Right atrium auricular region (tissue), 2 donors: ENCODE measurements around the gene LBHD2. TPM values are rescaled to one million over a fixed set of nuclear protein-coding genes. Genes with fewer than 3 reads are reported as not detected.

Experiments
- DNase-seq: peaks from one replicate; pipeline ENCODE4 v3.0.0-alpha.2; 2019; ENCODE audit warnings: low spot score
- H3K27ac ChIP-seq, 2 donors: fragments of 200-600 bp; sonication (generic); 1 replicate in 1 of 2; 2 replicates in 1 of 2; pipeline ENCODE4 v1.5.1; 2016 to 2019
- H3K27me3 ChIP-seq, 2 donors: fragments of 200-600 bp; sonication (generic); one replicate each; pipeline versions ENCODE4 v1.5.1 to v1.6.0; 2017 to 2019
- H3K36me3 ChIP-seq: fragments of 200-600 bp; sonication (generic); one replicate; pipeline ENCODE4 v1.5.1; 2016
- H3K4me1 ChIP-seq, 2 donors: fragments of 200-600 bp; sonication (generic); one replicate each; pipeline versions ENCODE4 v1.5.1 to v1.6.0; 2017 to 2019
- H3K4me3 ChIP-seq, 2 donors: fragments of 200-600 bp; sonication (generic); 1 replicate in 1 of 2; 2 replicates in 1 of 2; pipeline ENCODE4 v1.5.1; 2017 to 2019; ENCODE audit warnings: mild to moderate bottlenecking in 1 of 2, moderate library complexity in 1 of 2
- H3K9me3 ChIP-seq, 2 donors: fragments of 200-600 bp; sonication (generic); one replicate each; pipeline ENCODE4 v1.5.1; 2019
- CTCF ChIP-seq, 2 donors: fragments of 200-600 bp; sonication (generic); IDR thresholded peaks; one replicate each; pipeline ENCODE4 v1.5.1; 2019; ENCODE audit warnings: antibody characterized with exemption in 2 of 2
- total RNA-seq, 2 donors: library from RNA; depleted of rRNA; stranded (reverse); fragments of >200 nt; gene quantifications; one replicate each; pipeline ENCODE4 v1.1.0, GENCODE V29; 2016

The LBHD2 gene
- total RNA-seq, 2 donors from 2014 or later: not detected

- Histone ChIP-seq H3K9me3 (no peaks in the 10 kb centered on the region), H3K4me1 (peaks cover 0 to 24% of the 10 kb centered on the region in 2 donors), H3K36me3 (no peaks in the 10 kb centered on the region), H3K4me3 (peak overlapping the region; percentile 36 to 58), H3K27ac (peak overlapping the region in 1 of 2 donors; percentile 49), H3K27me3 (no peaks in the 10 kb centered on the region)
- no peak for DNase-seq
- TF ChIP-seq CTCF (IDR thresholded peaks at IDR 0.05): peak; percentile 48 to 76
Measured at GRCh38 chr14:103091041-103091882, 7.3 kb downstream of the LBHD2 start.

GRCh38 chr14:103091883-103092222, 7.8 kb downstream of the LBHD2 start:
- TF ChIP-seq CTCF (IDR thresholded peaks at IDR 0.05): no peak
- Histone ChIP-seq H3K27ac (peak overlapping the region in 1 of 2 donors; percentile 49), H3K36me3 (no peaks in the 10 kb centered on the region), H3K9me3 (no peaks in the 10 kb centered on the region), H3K4me1 (peaks cover 0 to 24% of the 10 kb centered on the region in 2 donors), H3K27me3 (no peaks in the 10 kb centered on the region), H3K4me3 (peak overlapping the region; percentile 36 to 58)
- DNase-seq: no peak

- peak overlapping the region in 1 of 2 donors; percentile 16 for H3K4me3 ChIP-seq
- H3K4me1 ChIP-seq: peaks cover 0 to 24% of the 10 kb centered on the region in 2 donors
- DNase-seq: no peak
- H3K27ac ChIP-seq: peak overlapping the region; percentile 55 to 58
- no peaks in the 10 kb centered on the region for H3K36me3 ChIP-seq
- H3K9me3 ChIP-seq: no peaks in the 10 kb centered on the region
- no peaks in the 10 kb centered on the region for H3K27me3 ChIP-seq
- TF ChIP-seq CTCF (IDR thresholded peaks at IDR 0.05): no peak
Measured at GRCh38 chr14:103093856-103094405, 9.9 kb downstream of the LBHD2 start.

GRCh38 chr14:103094406-103095209, 10.6 kb downstream of the LBHD2 start, which contains the start of gene EXOC3L4:
TSS of gene EXOC3L4 (plus strand) at chr14:103094725. CDS start at chr14:103100220, 5,495 bp downstream.
- TF ChIP-seq CTCF (IDR thresholded peaks at IDR 0.05): no peak
- H3K9me3 ChIP-seq: no peaks in the 10 kb centered on the region
- peak within 1 kb of the TSS in 1 of 2 donors; percentile 16 for H3K4me3 ChIP-seq
- H3K4me1 ChIP-seq: peaks cover 0 to 30% of the 10 kb centered on the region in 2 donors
- no peaks in the 10 kb centered on the region for H3K27me3 ChIP-seq
- DNase-seq: no peak
- H3K36me3 ChIP-seq: no peaks in the 10 kb centered on the region
- H3K27ac ChIP-seq: peak within 1 kb of the TSS; percentile 55 to 58

GRCh38 chr14:103095210-103095778, 11.3 kb downstream of the LBHD2 start:
- TF ChIP-seq CTCF (IDR thresholded peaks at IDR 0.05): no peak
- no peaks in the 10 kb centered on the region for H3K36me3 ChIP-seq
- no peak overlapping the region for H3K4me3 ChIP-seq
- H3K27me3 ChIP-seq: no peaks in the 10 kb centered on the region
- DNase-seq: no peak
- no peaks in the 10 kb centered on the region for H3K9me3 ChIP-seq
- H3K27ac ChIP-seq: no peak overlapping the region
- peaks cover 0 to 30% of the 10 kb centered on the region in 2 donors for H3K4me1 ChIP-seq
